K562 (cell line): ENCODE results near the gene GARIN5B. TPM values are rescaled to one million over a fixed set of nuclear protein-coding genes. Genes with fewer than 3 reads are reported as not detected.

Experiments
- ATAC-seq: fragments of 200-7000 bp; cut with Tn5 transposase; 3 replicates; pipeline ENCODE4 v1.9.1; 2020; ENCODE audit warnings: moderate library complexity
- BruUV-seq: library from RNA; stranded (reverse); fragments of 400-500 nt; replicated peaks from 2 replicates; lab custom pipeline; 2021; lab: Mats Ljungman, UMichigan
- CTCF ChIA-PET: fragments of 300-600 bp; formaldehyde crosslinking; extraction: SDS; loops from one replicate; lab custom pipeline; 2021; ENCODE audit warnings: low intra/inter-chr PET ratio; lab: Yijun Ruan, JAX
- POLR2A ChIA-PET: fragments of 300-600, 350-650 bp; sonication (Branson Sonifier 250); formaldehyde crosslinking; extraction: SDS; loops from one replicate; lab custom pipeline; 2021; ENCODE audit warnings: antibody characterized with exemption, inconsistent platforms; lab: Yijun Ruan, JAX
- DNase-seq, 4 experiments: peaks; one replicate each; pipeline versions ENCODE4 v3.0.0 to v3.0.0-alpha.2; 2011 to 2018; ENCODE audit warnings: low spot score in 3 of 4, mixed read lengths in 3 of 4; ENCODE audit errors: extremely low read depth in 1 of 4
- FAIRE-seq: peaks from 2 replicates; lab custom pipeline; 2011; peaks lifted over from hg19 to GRCh38; lab: Jason Lieb, UNC
- H2AFZ ChIP-seq: 2 replicates; pipeline ENCODE4 v1.6.0; 2011; ENCODE audit warnings: low read depth, low read length, control low read depth, inconsistent platforms
- H3K27ac ChIP-seq: fragments of 200-600 bp; 3 replicates; pipeline ENCODE4 v1.8.0; 2011; ENCODE audit warnings: low read depth, mild to moderate bottlenecking, control low read depth, inconsistent platforms, low read length, moderate library complexity, mixed read lengths; ENCODE audit errors: extremely low read depth
- H3K27me3 ChIP-seq, 2 experiments: fragments of 300-600 bp in 1 of 2; 2 replicates in 1 of 2; 3 replicates in 1 of 2; pipeline versions ENCODE4 v1.6.0 to v1.8.0; 2011; ENCODE audit warnings: inconsistent platforms in 2 of 2, low read length in 2 of 2, mild to moderate bottlenecking in 1 of 2, mixed read lengths in 1 of 2, moderate library complexity in 1 of 2; ENCODE audit not compliant: control insufficient read depth in 2 of 2, insufficient read depth in 2 of 2
- H3K36me3 ChIP-seq: fragments of 300-600 bp; 3 replicates; pipeline ENCODE4 v1.8.0; 2011; ENCODE audit warnings: mild to moderate bottlenecking, low read length, inconsistent platforms; ENCODE audit not compliant: control insufficient read depth, insufficient read depth
- H3K4me1 ChIP-seq, 2 experiments: fragments of 200-600 bp in 1 of 2; replicated peaks in 1 of 2; 2 replicates in 1 of 2; 3 replicates in 1 of 2; pipeline versions ENCODE4 v1.5.1 to v1.8.0; 2011; ENCODE audit warnings: inconsistent platforms in 2 of 2, low read length in 2 of 2, mild to moderate bottlenecking in 1 of 2, mixed read lengths in 1 of 2, moderate library complexity in 1 of 2; ENCODE audit not compliant: control insufficient read depth in 2 of 2, insufficient read depth in 2 of 2
- H3K4me2 ChIP-seq: 2 replicates; pipeline ENCODE4 v1.6.1; 2011; ENCODE audit warnings: low read length, control low read depth, inconsistent platforms, mixed read lengths; ENCODE audit not compliant: insufficient read depth
- H3K4me3 ChIP-seq: fragments of 200-600 bp; sonication (generic), shearing (Covaris generic); 2 replicates; pipeline ENCODE4 v1.5.1; 2016; ENCODE audit warnings: control low read depth, inconsistent platforms
- H3K79me2 ChIP-seq: fragments of 200-600 bp; 3 replicates; pipeline ENCODE4 v1.8.0; 2011; ENCODE audit warnings: low read length, inconsistent platforms; ENCODE audit not compliant: control insufficient read depth, insufficient read depth
- H3K9ac ChIP-seq, 2 experiments: 2 replicates each; pipeline versions ENCODE4 v1.6.0 to v1.6.1; 2011; ENCODE audit warnings: low read depth in 2 of 2, low read length in 2 of 2, control low read depth in 1 of 2, inconsistent platforms in 1 of 2, mild to moderate bottlenecking in 1 of 2, mixed read lengths in 1 of 2; ENCODE audit not compliant: insufficient read depth in 1 of 2
- H3K9me1 ChIP-seq: one replicate; pipeline ENCODE4 v1.6.0; 2011; ENCODE audit warnings: inconsistent platforms, mild to moderate bottlenecking, low read length, moderate library complexity; ENCODE audit not compliant: control insufficient read depth, insufficient read depth
- H3K9me3 ChIP-seq: replicated peaks from 2 replicates; pipeline ENCODE4 v1.5.1; 2011; ENCODE audit warnings: low read depth, low read length, inconsistent platforms; ENCODE audit not compliant: control insufficient read depth, insufficient read depth
- H4K20me1 ChIP-seq: replicated peaks from 2 replicates; pipeline ENCODE4 v1.6.1; 2011; ENCODE audit warnings: low read length, inconsistent platforms, mixed read lengths; ENCODE audit not compliant: control insufficient read depth, insufficient read depth
- AFF4 ChIP-seq: sonication (generic); formaldehyde crosslinking; IDR thresholded peaks from 2 replicates; pipeline ENCODE4 v1.8.0; 2023; ENCODE audit warnings: mild to moderate bottlenecking, missing genetic modification reagents
- CBX8 ChIP-seq: fragments of 200-600 bp; sonication (generic); IDR thresholded peaks from 2 replicates; pipeline ENCODE4 v1.6.1; 2012; ENCODE audit warnings: borderline replicate concordance, mixed run types, low read depth, mild to moderate bottlenecking, moderate library complexity, mixed read lengths, low read length, control low read depth, inconsistent platforms; ENCODE audit not compliant: poor library complexity, severe bottlenecking; ENCODE audit errors: extremely low read depth
- CXXC5 ChIP-seq: fragments of 250-450 bp; sonication (Bioruptor Pico); IDR thresholded peaks from 2 replicates; pipeline ENCODE4 v1.8.0; 2022; ENCODE audit warnings: inconsistent platforms, mild to moderate bottlenecking, moderate library complexity
- E2F5 ChIP-seq: sonication (generic); formaldehyde crosslinking; IDR thresholded peaks from 2 replicates; pipeline ENCODE4 v1.8.0; 2022; ENCODE audit warnings: mild to moderate bottlenecking, missing genetic modification reagents
- ETV5 ChIP-seq: sonication (generic); formaldehyde crosslinking; IDR thresholded peaks from 2 replicates; pipeline ENCODE4 v1.4.0; 2020; ENCODE audit warnings: low read depth, mild to moderate bottlenecking, missing genetic modification reagents
- HMBOX1 ChIP-seq: sonication (generic); IDR thresholded peaks from 2 replicates; pipeline ENCODE4 v1.6.1; 2016
- HNRNPUL1 ChIP-seq: fragments of 200-400 bp; formaldehyde crosslinking; IDR thresholded peaks from 2 replicates; pipeline ENCODE4 v1.6.1; 2017; ENCODE audit warnings: low read length
- NFIC ChIP-seq: fragments of 450-650 bp; IDR thresholded peaks from 2 replicates; pipeline ENCODE4 v1.6.1; 2017; ENCODE audit warnings: mild to moderate bottlenecking, inconsistent platforms
- RBFOX2 ChIP-seq: fragments of 200-400 bp; formaldehyde crosslinking; IDR thresholded peaks from 2 replicates; pipeline ENCODE4 v1.6.1; 2017; ENCODE audit warnings: low read depth, mild to moderate bottlenecking, low read length, moderate library complexity
- SMARCA4 ChIP-seq: fragments of 450-650 bp; IDR thresholded peaks from 2 replicates; pipeline ENCODE4 v1.6.1; 2016
- TFAP4 ChIP-seq: sonication (generic); formaldehyde crosslinking; IDR thresholded peaks from 2 replicates; pipeline ENCODE4 v1.8.0; 2022; ENCODE audit warnings: missing genetic modification reagents, mild to moderate bottlenecking, moderate library complexity, borderline replicate concordance
- ZNF12 ChIP-seq: sonication (generic); formaldehyde crosslinking; IDR thresholded peaks from 2 replicates; pipeline ENCODE4 v1.4.0; 2020; ENCODE audit warnings: mild to moderate bottlenecking, missing genetic modification reagents
- ZNF184 ChIP-seq: sonication (generic); formaldehyde crosslinking; IDR thresholded peaks from 2 replicates; pipeline ENCODE4 v1.5.0; 2020; ENCODE audit warnings: missing genetic modification reagents
- ZNF449 ChIP-seq: fragments of 250-450 bp; sonication (Bioruptor Pico); IDR thresholded peaks from 2 replicates; pipeline ENCODE4 v1.8.0; 2022; ENCODE audit warnings: moderate library complexity, mild to moderate bottlenecking, inconsistent platforms
- WGBS: fragments of 100-300 bp; shearing (Covaris generic); methylation state at CpG from one replicate; pipeline ENCODE4 v1.1.6; 2016; ENCODE audit warnings: low coverage, mixed read lengths; ENCODE audit not compliant: insufficient coverage; ENCODE audit errors: missing lambda C conversion rate; 5-methylcytosine and 5-hydroxymethylcytosine counted together
- in situ Hi-C: fragments of 300-500 bp; cut with MboI; formaldehyde crosslinking; loops from 4 replicates; pipeline ENCODE4 v1.15.0; 2018; ENCODE audit warnings: inconsistent platforms, mixed read lengths
- intact Hi-C: fragments of 100-400 bp; cut with micrococcal nuclease; formaldehyde crosslinking; loops from 2 replicates; pipeline ENCODE4 v1.14.2; 2022
- polyA plus RNA-seq, 8 experiments: library from polyadenylated mRNA; depleted of rRNA in 4 of 8; stranded (reverse) in 5 of 8; unstranded in 3 of 8; fragments of >200 nt; fragmentation: Nextera tagmentation in 2 of 8; fragmentation: Illumina TruSeq in 1 of 8; extraction: Ambion mirVana in 2 of 8; extraction: Trizol in 1 of 8; gene quantifications; 2 replicates each; pipeline versions ENCODE4 v1.2.1 to v1.2.3, GENCODE V29; 2011 to 2014; ENCODE audit warnings: inconsistent platforms in 1 of 8, missing spikeins in 1 of 8
- total RNA-seq, 7 experiments: library from RNA; depleted of rRNA in 6 of 7; stranded (reverse); fragments of >200 nt in 6 of 7; fragmentation: Illumina TruSeq in 2 of 7; extraction: Trizol in 2 of 7; gene quantifications; 2 replicates each; pipeline versions ENCODE4 v1.2.1 to v1.2.3, GENCODE V29; 2011 to 2021; ENCODE audit warnings: low replicate concordance in 1 of 7

The GARIN5B gene
- total and polyA plus RNA-seq, 9 of the 15 experiments (the other 6 are each of a cell fraction or from before 2014, with no cell fraction given) = not detected

GRCh38 chr19:55405638-55406037 lies 42.6 kb upstream of the GARIN5B start:
- Histone ChIP-seq H2AFZ (no peak overlapping the region), H3K4me3 (peak overlapping the region; percentile 98), H3K9me1 (peaks cover 6% of the 10 kb centered on the region), H3K4me2 (peak overlapping the region; percentile 96), H3K9me3 (peaks cover 17% of the 10 kb centered on the region), H3K4me1 (peaks cover 19 to 50% of the 10 kb centered on the region in 2 experiments), H3K9ac (peak overlapping the region; percentile 95 to 99), H3K79me2 (peaks cover 49% of the 10 kb centered on the region), H3K27ac (no peak overlapping the region; the same call in 2 of the 3 replicates), H4K20me1 (peaks cover 38% of the 10 kb centered on the region), H3K27me3 (no peaks in the 10 kb centered on the region), H3K36me3 (peaks cover 58% of the 10 kb centered on the region)
- FAIRE-seq (no peak), ATAC-seq (no peak), DNase-seq (no peak)
- POLR2A ChIA-PET = interaction anchor here (0.6 to 6.6 kb wide), 27 partner anchors 8 to 288 kb away, joined by 3 to 195 read pairs (median 3); partner anchors contain the start of genes NAT14, PPP1R12C, PPP6R1 and PTPRH
- no TSS peak for BruUV-seq
- CTCF ChIA-PET = no interaction called here
- intact Hi-C loops (no loop called here), in situ Hi-C loops (no loop called here)
- 68% methylated on average over 5 of the region's 5 CpGs for WGBS
- TF ChIP-seq ZNF184 (CRISPR knock-in tag) (no peak), ZNF449 (CRISPR knock-in tag) (no peak), ETV5 (CRISPR knock-in tag) (peak; percentile 30; the same call in 1 of the 2 replicates), CXXC5 (CRISPR knock-in tag) (no peak), AFF4 (CRISPR knock-in tag) (0 out of 2 replicates have a peak, but pooled peaks have one; percentile 77), HNRNPUL1 (0 out of 2 replicates have a peak, but pooled peaks have one; percentile 21), TFAP4 (CRISPR knock-in tag) (0 out of 2 replicates have a peak, but pooled peaks have one; percentile 9), RBFOX2 (peak; percentile 74), HMBOX1 (no peak), E2F5 (CRISPR knock-in tag) (no peak), NFIC (no peak), ZNF12 (CRISPR knock-in tag) (0 out of 2 replicates have a peak, but pooled peaks have one; percentile 49), CBX8 (no peak), SMARCA4 (no peak)
